Suprapubic skin (tissue), 4 donors: ENCODE data around the gene DNPH1.

Source experiments
- EP300 ChIP-seq: sonication (generic); formaldehyde crosslinking; IDR thresholded peaks from one replicate; pipeline ENCODE4 v1.6.1; 2017; ENCODE audit warnings: antibody characterized with exemption
- POLR2A ChIP-seq, 2 donors: fragments of 450-650 bp; IDR thresholded peaks; one replicate each; pipeline ENCODE4 v1.6.1; 2017; ENCODE audit warnings: antibody characterized with exemption in 2 of 2, mild to moderate bottlenecking in 2 of 2, moderate library complexity in 2 of 2
- POLR2AphosphoS5 ChIP-seq, 3 donors: sonication (generic); formaldehyde crosslinking; IDR thresholded peaks; one replicate each; pipeline ENCODE4 v1.6.1; 2017; ENCODE audit warnings: antibody characterized with exemption in 3 of 3
- TF ChIP-seq, protein P1 (sequence below), 2 donors: fragments of 200-600 bp in 1 of 2; fragments of 450-650 bp in 1 of 2; sonication (generic) in 1 of 2; IDR thresholded peaks; one replicate each; pipeline ENCODE4 v1.5.1; 2016 to 2019; ENCODE audit warnings: antibody characterized with exemption in 2 of 2, mild to moderate bottlenecking in 1 of 2, moderate library complexity in 1 of 2

GRCh38 chr6:43211955-43212354 lies 17.3 kb downstream of the DNPH1 start:
- TF ChIP-seq EP300 (no peak), POLR2A (IDR thresholded peaks at IDR 0.05) (no peak), POLR2AphosphoS5 (IDR thresholded peaks at IDR 0.05) (no peak)
- TF ChIP-seq, protein P1, sequence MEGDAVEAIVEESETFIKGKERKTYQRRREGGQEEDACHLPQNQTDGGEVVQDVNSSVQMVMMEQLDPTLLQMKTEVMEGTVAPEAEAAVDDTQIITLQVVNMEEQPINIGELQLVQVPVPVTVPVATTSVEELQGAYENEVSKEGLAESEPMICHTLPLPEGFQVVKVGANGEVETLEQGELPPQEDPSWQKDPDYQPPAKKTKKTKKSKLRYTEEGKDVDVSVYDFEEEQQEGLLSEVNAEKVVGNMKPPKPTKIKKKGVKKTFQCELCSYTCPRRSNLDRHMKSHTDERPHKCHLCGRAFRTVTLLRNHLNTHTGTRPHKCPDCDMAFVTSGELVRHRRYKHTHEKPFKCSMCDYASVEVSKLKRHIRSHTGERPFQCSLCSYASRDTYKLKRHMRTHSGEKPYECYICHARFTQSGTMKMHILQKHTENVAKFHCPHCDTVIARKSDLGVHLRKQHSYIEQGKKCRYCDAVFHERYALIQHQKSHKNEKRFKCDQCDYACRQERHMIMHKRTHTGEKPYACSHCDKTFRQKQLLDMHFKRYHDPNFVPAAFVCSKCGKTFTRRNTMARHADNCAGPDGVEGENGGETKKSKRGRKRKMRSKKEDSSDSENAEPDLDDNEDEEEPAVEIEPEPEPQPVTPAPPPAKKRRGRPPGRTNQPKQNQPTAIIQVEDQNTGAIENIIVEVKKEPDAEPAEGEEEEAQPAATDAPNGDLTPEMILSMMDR (IDR thresholded peaks at IDR 0.05) = no peak
